Glomerular visceral epithelial cell (primary cell): ENCODE results near the gene ZSCAN20.

Source experiments
- DNase-seq: peaks from one replicate; pipeline ENCODE4 v3.0.0-alpha.2; 2016; ENCODE audit errors: extremely low spot score

ZSCAN20 gene

DNA sequence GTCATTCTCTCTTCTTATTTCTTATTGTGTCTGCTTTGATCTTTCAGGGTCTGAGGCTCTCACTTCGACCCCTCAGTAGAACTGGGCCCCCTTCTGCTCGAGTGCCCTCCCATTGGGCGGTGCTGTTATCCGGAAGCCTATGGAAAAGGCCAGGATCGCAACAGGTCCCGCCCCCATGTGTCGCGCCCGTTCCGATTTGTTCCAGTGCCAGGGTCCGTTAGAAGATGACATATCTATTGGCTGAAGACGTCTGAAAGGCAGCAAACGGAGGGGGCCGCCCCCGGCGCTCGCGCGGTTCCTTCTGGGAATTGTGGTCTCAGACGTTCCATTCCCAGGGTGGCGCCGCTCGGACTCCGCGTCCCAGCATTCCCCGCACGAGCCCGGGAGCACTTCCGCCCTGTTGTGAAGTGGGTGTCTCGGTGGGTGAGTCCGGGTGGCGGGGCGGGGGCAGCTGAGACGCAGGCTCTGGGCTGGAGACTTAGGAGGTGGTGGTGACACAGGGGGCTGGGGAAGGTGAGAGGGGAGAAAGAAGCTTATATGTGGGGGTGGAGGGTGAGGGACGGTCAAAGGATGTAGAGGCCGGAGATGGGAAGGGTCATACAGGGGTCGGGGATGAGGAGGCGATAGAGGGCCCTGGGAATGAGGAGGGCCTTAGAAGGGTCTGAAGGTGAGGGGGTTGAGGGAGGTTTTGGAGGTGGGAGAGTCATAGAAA is at the start of gene ZSCAN20:
Gene ZSCAN20 (plus strand): TSS at position 377 of the 712 bp plus-strand sequence. CDS start 6,644 bp downstream, outside the sequence.
- DNase-seq = peak; percentile 98

DNA sequence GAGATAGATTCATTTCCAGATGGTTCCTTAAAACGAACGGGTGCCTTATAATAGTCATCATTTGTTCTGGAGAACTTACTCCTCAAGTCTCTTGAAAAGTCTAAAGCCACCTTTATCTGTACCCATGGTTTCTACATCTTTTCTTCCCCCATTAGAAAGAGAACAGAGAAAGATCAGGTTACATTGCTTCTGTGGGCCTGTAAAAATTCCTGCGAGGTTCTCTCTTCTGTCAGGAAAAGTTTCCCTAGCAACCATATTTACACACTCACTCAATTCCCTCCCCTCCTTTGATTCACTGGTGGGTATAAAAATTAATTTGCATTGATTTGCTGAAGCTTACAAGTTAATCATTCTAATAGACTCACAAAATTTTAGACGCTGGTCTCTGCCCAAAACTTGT is 48.2 kb upstream of the ZSCAN20 start:
- DNase-seq = no peak

DNA sequence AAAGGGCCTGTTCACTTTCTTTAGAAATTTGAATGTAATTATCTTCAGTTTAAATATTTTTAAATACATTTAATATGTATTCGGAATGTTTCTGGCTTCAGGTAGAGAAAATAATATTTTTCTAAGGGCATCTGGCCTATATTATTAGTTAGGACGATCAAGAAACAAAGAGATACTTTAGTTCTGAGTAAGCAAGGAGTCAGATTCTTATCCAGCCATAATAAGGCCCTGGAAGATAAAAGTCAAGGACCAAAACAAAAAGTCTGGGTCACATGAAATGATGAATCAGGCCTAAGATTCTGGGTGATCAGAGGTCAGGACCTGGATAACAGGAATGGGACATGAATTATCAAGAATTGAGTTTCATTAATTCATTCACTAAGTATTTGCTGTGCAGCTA is 47.8 kb upstream of the ZSCAN20 start:
- no peak for DNase-seq

DNA sequence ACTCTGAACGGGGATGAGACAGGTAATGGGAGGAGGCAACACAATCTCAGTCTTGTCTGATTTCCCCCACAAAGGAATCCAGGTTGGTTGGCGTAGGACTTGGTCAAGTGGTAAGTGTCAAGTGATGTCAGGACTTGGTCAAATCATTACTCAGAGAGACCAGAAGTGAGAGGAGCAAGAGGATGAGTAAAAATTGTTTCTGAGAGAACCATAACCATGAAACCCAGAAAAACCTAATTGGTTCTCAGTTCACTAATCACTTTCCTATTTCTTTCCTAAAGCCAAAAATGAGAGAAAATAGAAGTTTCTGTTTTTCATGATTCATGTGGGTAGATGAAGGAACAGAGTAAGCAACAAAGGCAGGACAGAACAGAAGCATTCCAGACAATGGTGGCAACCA is 46.5 kb upstream of the ZSCAN20 start:
- DNase-seq = no peak

DNA sequence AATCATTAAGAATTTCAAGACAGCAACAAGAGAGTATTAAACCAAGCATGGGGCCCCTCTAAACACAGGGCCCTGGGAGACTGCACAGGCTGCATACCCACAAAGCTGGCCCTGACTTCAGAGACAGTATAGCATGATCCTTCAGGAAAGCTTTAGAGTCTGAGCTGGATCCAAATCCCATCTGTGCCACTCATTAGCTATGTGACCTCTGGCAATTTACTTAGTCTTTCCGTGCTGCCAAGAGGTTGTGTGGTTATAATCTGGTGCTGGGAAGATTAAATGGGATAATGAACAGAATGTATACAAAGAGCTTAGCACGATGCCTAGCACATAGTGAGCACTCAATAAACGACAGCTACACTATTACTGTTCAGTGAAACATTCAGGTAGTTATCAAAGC is 45.5 kb upstream of the ZSCAN20 start:
- no peak for DNase-seq

DNA sequence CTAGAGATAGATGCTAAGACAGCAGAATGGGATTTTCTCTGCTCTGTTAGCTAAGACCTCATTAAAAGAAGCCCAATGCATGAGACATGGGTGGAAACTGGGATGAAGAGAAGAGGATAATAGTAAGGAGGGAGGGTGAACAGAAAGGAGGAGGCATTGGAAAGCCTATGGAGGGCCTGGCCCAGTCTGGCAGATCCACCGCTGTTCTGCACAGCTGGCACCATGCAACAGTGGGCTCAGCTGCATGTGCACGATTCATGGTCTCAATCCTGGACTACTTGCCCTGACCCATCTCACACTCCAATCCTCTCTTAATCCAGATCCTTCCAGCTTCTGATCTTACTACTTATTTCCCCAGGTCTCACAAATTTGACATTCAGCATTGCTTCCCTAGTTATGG is 43.8 kb upstream of the ZSCAN20 start:
- no peak for DNase-seq

DNA sequence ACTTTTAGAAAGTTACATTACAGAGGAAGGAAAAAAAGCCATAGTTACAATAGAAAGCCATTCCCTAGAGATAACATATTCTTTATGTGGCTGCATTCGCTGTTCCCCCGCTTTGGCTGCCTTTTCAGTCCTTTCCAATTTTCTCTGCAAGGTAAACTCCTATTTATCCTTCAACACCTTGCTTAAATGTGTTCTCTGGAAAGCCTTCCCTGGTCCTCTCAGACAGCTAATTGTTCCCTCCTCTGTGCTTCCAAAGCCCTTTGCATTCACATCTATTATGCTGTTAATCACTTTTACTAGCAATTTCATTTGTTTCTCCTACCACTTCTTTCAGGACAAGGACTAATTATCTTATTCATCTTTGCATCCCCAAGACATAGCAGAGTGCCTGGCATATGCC is 43.1 kb upstream of the ZSCAN20 start:
- DNase-seq = no peak

DNA sequence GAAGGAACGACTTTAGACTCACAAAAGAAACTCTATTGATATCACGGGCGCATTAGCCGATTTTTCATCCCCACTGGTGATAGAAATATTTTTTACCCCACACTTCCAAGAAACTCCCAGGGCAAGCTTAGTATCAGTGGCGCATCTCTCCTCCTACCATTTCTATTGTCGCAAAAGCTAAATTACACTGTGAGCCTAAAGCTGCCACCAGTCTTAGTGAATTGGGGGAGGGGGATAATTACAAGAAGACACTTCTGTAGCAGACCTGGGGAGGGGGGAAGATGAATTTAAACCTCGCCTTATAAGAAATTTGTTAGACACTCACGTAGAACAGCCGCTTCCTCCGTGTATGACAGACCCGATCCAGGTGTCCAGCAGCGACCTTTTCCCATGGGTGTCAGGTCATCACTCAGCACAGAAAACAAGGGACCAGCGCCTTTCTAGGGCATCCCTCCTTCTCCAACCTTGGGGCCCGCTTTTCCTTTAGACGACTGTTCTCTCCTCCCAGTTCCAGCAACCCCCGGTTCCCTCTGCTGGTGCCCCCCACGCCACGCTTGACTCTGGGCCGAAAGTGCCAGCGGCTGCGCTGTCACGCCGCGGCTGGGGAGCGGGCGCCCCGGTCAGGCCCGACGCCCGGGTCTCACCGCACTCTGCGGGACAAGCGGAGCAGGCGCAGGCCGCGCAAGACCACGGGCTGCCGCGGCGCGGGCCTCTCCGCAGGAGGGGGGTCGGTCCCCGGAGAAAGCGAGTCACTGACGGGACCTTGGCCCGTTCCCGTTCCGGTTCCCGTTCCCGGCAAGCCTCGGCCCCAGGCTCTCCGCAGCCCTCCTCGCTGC is 42.4 kb upstream of the ZSCAN20 start:
- DNase-seq = no peak

DNA sequence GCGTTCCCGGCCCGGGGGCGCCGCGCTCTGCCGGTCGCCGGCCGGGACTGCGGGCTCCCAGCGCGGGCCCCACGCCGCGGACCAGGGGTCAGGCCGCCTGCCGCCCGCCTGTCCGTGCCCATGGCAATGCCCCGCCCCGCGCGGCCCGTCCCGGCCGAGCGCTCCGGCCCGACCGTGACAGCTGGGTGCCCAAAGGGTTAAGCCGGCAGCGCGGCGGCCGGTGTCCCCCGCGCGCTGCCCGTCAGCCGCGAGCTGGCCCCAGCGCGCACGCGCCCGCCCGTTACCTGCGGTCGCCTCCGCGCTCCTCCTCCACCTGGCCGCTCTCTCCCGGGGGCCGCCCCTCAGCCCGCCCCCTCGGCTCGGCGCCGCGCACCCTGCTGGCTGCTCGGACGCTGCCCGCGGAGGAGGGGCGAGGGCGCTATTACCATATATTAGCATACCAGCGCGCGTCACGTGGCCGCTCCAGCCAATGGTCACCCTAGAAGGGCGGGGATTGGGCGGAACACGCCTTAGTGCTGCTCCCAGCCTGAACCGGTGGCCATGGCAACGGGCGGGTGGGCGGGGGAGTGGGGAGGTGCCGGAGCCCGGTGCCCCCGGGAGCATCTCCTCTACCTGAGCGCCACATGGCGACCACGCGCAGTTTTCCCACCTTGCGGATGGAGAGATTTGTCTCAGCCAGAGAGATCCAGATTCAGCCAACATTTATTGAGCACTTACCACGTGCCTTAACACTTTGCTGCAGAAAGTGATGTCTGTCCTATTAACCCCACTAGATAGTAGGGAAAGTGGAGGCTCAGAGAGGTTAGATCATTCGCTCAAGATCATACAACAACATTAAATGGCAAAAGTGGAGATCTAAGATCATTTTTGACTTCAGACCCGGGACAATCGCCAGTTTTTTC is 41.5 kb upstream of the ZSCAN20 start, which contains the start of gene PHC2:
Gene PHC2 (minus strand): TSS at position 404 of the 902 bp plus-strand sequence. CDS start 55,556 bp downstream, outside the sequence.
- peak; percentile 96 for DNase-seq

DNA sequence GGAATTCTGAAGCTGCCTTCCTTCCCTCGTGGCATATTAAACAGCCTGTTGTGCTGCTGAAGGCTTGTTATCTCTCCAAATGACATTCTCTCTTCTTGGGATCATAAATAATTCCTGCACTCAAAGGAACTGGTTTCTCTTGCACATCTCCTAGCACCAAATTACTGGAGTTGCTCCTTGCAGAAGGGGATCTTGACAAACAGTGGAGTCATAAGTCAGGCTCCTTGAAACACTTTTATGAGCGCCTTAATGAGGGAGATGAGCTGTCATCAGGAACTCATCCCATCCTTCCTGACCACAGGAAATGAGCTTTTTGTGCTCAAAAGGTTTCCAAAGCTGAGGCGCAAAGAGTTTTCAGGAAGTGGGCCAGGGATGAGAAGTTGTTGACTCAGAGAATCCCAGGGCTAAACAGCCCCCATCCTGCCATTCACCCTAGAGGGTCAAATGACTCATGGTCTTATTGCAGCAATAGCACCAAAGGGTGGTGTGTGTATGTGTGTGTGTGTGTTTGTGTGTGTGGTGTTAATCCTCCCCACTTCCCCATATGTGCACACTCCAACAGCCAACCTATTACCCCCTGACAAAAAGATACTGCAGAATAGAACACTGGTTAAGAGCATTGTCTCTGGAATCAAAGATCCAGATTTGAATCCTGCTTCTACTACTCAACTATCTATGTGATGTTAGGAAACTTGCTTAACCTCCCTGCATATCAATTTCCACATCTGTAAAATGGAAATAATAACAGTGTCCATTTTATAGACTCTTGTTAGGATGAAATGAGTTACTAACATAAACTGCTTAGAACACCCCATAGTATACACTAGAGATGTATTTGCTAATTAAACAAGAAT is 38.7 kb upstream of the ZSCAN20 start:
- peak; percentile 97 for DNase-seq

DNA sequence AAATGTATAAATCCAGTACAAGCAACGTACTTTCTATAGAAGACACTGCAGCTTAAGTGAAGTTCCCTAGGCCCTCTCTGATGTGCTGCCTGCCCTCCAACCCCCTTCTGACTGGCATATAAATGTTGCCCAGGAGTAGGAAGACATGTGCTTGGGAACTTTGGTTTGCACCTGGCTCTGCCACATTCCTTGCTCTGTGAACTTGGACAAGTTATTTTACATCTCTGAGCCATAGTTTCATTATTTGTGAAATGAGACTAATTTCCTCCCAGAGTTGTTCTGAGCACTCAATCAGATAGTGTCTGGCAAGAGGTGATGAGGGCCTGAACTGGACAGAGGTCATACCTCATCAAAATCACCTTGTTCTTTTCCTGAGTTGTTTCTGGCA is 38.1 kb upstream of the ZSCAN20 start:
- DNase-seq = no peak

DNA sequence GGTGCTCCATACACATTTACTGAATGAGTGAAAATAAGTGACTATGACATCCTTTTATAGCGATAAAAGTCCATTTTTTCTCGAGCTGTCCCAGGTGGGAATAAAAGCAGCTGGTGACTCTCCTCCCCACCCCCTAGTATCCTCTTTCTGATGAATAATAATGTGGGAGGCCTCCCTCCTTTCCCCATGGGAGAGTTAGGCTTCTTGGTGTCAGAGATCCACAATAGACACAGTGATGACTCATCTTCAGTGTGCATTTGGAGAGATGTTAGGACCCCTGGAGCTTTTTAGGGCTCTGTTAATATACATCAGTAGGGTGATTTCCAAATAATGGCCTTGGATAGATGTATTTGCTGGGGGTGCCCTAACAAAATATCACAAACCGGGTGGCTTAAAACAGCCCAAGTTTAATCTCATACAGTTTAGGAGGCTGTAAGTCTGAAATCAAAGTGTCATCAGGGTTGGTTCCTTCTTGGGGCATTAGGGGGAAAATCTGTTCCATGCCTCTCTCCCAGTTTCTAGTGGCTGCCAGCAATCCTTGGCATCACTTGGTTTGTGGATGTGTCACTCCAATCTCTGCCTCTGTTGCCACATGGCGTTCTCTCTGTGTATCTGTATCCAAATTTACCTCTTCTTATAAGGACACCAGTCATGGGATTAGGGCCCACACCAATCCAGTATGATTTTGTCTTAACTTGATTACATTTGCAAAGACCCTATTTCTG is 37.2 kb upstream of the ZSCAN20 start:
- DNase-seq = peak; percentile 48

DNA sequence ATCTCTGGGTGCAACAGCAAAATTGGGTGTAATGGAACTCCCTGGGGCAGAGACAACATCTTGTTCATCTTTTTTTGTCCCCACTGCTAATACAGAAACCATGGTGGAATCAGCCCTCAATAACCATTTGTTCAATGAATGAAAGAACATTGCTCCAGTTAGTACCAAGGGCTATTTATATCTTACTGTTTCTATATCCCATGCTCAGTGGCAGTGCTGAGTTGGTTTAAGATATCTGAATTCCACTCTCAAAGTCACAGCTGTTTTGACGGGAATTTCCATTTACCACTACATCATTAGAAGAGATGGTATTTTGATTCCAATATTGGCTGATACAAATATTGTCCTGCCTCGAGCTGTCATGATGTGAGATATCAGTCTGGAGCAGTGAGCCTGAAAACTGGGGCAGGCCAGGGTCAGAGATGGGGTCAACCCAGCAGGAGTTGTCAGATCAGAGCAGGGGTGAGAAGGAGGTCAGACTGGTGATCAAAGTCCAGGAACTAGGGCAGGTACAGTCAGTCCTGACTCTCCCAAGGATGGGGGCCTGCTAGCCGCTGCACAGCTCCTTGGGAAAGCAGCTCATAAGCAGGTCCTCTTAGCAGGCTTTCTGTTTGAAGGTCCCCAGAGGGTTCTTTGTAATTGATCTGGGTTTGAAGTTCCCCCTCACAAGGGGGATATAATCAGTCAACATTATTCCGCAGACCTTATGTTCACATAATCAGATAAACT is 35.7 kb upstream of the ZSCAN20 start:
- no peak for DNase-seq

DNA sequence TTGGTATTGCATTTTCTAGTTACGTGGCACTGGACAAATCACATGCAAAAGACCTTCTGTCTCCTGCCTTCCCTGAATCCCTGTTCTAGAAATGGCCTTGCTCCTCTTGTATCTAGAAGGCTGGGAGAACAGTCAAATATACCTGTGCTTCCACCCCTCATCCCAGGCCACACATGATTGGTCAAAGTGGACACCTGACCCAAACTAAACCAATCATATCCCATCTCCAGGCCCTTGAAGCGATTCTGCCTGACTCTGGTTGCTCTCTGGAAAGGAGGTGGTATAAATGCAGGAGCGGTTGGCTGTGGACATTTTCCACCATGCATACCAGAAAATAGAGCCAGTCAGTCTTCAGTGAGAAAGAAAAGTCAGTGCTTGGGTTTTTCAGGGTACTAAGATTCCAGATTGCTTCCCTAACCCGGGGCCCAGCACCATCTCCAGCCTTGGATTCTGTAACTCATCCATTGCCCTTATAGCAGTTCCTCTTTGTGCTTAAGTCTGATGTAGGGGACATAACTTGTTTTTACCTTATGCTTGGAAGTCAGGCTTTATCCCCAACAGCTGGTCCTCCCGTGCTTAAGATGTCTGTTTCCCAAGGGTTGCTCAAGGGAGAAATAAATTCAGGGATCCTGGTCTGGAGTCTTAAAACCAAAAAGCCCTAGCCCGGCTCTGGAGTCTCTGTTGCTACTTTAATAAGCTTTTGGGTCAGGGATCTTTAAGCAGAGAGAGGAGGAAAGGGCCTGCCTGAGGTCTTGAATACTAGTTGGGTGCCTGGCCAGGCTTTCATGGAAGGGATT is 33.9 kb upstream of the ZSCAN20 start:
- DNase-seq = no peak

DNA sequence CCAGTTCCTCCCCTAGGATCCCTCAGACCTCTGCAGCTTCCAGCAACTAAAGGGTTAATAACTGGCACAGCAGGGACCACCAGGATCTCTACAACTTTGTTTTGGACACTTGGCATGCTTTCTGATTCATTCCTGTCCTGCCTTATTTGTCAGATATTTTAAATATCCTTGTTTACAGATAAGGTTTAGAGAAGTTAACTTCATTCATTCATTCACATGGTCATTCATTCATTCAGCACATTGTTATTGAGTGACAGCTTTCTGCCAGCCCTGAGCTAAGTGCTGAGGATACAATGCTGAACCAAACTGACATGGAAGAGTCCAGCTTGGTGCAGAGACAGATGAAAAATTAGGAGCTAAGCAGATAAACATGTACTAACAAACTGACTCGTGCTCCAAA is 32.8 kb upstream of the ZSCAN20 start:
- DNase-seq = no peak

DNA sequence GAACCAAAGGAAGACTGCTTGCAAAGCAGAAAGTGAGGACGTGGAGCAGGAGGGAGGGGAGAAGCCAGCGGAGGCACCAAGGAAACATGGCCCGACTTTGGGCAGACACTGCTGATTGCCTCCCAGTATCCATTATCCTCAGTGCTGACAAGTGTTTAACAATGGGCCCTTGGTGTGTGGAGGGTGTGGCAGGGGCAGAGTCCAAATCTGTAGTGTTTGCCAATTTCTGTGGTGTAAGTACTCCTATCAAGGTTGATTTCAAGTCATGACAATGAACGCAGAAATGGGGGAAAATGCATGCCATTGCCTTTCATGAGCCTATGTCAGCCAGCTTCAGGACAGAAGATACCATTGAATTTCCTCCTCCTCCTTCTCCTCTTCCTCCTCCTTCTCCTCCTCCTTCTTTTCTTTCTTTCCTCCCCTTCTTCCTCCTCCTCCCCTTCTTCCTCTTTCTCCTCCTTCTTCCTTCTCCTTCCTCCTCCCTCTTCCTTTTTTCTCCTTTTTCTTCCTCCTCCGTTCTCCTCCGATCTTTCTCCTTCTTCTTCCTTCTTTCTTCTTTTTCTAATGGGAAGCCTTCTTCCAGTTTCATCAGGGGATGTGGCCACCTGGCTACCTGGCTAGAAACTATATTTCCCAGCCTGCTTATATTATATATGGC is 31.2 kb upstream of the ZSCAN20 start:
- DNase-seq = no peak

DNA sequence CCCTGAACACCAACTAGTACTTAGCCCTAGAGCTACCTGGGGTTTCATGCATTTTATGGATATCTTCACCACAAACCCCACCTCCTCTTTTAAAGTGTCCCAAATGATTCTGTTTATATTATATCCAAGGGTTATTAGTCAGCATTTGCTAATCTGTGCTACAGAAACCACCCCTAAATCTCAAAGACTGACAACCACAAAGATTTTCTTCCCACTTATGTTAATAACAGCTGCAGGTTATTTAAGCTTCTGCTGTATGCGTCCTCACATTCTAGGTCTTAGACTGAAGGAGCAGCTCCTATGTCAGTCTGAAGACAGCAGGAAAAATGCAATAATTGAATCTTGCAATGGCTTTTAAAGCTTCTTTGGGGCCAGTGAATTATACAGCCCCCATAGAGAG is 30.3 kb upstream of the ZSCAN20 start:
- no peak for DNase-seq

DNA sequence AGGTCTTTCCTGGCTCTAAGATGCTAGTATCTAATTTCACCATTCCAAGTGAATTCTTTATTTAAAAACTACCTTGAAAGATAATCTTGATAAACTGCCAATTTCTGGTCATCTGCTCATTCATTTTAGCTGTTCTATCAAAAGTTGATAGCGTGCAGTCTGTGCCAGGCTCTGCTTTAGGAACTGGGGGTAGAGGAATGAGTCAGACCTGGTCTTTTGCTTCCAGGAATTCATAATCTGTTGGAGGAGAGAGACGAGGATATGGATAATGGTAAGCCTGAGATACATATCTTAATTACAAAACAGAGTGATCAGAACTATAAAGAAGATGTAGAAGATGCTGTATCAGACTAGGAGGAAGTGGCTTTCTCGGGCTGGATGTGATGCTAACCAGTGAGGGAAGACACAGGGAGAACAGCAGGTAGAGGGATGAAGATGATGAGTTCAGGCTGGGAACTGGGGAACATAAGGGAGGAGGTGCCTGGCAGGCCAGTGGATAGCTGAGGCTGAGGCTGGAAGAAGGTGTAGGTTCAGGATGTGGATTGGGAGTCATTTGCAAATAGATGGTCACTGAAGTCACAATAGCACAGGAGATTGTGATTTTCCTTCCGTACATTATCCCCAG is 29.3 kb upstream of the ZSCAN20 start:
- no peak for DNase-seq
